GM10248 (cell line): Measurements from ENCODE around the gene VSTM2L.

Experiments
- CTCF ChIA-PET: fragments of 300-600 bp; sonication (Branson Sonifier 250); formaldehyde crosslinking; extraction: SDS; loops from one replicate; lab custom pipeline; 2021; ENCODE audit warnings: antibody characterized with exemption; lab: Yijun Ruan, JAX
- POLR2A ChIA-PET: fragments of 350-650 bp; sonication (Branson Sonifier 250); formaldehyde crosslinking; extraction: SDS; loops from one replicate; lab custom pipeline; 2020; ENCODE audit warnings: antibody characterized with exemption; lab: Yijun Ruan, JAX
- DNase-seq: peaks from one replicate; pipeline ENCODE4 v3.0.0; 2012; ENCODE audit errors: extremely low spot score
- TF ChIP-seq, protein P1 (sequence below): IDR thresholded peaks from 2 replicates; pipeline ENCODE4 v1.5.1; 2012; ENCODE audit warnings: mild to moderate bottlenecking, low read depth; ENCODE audit errors: extremely low read depth, missing control alignments, control extremely low read depth

The VSTM2L gene

DNA sequence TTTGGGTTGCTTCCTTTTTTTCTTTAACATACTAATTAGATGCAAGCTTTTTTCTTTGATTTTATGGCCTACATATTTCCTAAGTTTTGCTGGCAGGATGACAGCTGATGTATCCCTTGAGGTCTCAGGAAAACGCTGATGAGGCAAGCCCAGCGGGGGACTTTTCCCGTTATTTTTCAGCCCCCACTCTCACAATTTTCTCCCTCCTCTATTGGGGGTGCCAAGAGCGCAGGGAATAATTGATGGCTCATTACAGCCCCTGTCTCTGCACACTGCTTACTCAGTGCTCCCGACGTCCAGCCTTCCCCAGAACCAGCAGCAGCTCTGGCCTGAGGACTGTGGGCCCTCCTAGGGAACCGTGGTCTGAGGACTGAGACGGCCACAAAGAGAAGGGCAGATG is 38.6 kb upstream of the VSTM2L start:
- ChIA-PET CTCF (no interaction called here), POLR2A (no interaction called here)
- TF ChIP-seq, protein P1, sequence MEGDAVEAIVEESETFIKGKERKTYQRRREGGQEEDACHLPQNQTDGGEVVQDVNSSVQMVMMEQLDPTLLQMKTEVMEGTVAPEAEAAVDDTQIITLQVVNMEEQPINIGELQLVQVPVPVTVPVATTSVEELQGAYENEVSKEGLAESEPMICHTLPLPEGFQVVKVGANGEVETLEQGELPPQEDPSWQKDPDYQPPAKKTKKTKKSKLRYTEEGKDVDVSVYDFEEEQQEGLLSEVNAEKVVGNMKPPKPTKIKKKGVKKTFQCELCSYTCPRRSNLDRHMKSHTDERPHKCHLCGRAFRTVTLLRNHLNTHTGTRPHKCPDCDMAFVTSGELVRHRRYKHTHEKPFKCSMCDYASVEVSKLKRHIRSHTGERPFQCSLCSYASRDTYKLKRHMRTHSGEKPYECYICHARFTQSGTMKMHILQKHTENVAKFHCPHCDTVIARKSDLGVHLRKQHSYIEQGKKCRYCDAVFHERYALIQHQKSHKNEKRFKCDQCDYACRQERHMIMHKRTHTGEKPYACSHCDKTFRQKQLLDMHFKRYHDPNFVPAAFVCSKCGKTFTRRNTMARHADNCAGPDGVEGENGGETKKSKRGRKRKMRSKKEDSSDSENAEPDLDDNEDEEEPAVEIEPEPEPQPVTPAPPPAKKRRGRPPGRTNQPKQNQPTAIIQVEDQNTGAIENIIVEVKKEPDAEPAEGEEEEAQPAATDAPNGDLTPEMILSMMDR = no peak
- DNase-seq = no peak

DNA sequence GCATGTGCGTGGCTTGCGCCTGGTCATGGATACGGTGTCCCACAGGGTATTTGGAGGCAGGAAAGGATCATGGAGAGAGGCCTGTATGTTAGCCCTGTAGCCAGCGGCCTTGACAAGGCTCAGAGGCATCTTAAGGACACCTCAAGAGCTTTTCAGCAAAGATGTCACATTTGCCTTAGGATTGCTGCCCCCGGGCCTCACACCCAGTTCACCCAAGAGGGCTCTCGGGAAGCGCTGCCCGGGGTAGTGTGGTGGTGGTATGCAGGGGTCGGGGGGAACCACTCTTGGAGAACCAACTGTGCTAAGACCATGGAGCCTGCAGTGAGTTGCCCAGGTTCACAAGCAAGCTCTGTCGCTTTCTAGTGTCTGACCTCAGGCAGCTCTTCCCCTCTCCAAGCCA is 36.9 kb upstream of the VSTM2L start:
- no peak for DNase-seq
- ChIA-PET CTCF (no interaction called here), POLR2A (no interaction called here)
- TF ChIP-seq, protein P1 = no peak

DNA sequence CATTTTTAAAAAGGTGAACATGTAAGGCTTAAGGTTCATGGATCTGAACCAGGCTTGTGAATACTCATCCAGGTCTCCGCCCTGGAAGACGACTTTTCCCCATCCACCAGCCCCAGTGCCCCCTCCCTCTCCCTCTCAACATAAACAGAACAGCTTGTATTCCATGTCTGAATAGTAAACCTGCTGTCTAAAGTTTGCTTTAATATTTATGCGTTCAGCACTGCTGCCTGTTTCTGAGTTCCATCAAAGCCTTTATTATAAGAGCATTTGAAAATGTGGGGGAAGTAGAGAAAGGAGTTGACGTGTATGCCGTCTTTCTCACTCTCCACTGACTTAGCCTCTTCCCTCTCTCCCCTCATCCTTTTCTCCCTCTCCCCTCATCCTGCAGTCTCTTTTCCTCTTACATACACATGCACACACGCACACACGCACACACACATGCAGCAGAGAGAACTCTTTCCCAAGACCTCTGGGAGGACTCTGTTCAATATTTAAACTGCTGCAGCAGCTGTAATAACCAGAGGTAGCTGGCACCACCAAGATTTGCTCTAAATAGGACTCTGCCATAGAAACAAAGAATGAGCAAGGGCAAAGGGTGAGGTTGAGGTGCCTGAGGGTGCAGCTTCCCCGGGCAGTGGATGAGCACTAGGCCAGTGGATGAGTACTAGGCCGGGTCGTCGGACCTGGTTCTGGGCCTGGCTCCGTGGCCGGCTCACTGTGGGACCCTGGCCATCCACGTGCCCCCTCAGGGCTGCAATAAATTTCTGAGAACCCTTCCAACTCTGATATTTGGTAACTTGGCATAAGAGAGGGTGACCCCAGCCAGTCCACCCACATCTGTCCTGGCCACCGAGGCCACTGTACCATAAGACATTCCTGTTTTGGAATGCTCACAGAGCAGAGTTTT is 35.4 kb upstream of the VSTM2L start:
- no peak for DNase-seq
- ChIA-PET POLR2A (no interaction called here), CTCF (no interaction called here)
- TF ChIP-seq, protein P1 = no peak

DNA sequence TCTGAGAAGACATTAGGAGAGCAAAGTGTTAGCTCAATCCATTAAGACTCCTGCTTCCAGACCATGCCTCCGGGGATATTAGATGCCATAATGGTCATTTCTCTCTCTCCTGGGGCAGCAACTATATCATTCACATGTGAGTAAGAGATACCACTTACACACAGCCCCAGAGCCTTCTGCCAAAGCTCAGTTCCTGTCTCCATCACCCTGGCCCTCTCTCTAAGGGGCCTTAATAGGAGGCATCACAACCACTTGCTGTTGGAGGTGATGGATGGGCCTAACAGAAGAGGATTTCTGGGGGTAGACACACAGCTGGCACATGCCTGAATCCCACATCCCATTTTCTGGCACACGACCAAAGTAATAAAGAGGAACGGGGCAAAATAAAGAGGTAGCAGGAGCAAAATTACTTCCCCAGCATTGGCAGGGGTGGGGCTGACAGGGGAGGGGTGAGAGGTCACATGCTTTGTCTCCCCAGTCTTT is 34.0 kb upstream of the VSTM2L start:
- TF ChIP-seq, protein P1 = no peak
- ChIA-PET CTCF (no interaction called here), POLR2A (no interaction called here)
- DNase-seq = no peak

DNA sequence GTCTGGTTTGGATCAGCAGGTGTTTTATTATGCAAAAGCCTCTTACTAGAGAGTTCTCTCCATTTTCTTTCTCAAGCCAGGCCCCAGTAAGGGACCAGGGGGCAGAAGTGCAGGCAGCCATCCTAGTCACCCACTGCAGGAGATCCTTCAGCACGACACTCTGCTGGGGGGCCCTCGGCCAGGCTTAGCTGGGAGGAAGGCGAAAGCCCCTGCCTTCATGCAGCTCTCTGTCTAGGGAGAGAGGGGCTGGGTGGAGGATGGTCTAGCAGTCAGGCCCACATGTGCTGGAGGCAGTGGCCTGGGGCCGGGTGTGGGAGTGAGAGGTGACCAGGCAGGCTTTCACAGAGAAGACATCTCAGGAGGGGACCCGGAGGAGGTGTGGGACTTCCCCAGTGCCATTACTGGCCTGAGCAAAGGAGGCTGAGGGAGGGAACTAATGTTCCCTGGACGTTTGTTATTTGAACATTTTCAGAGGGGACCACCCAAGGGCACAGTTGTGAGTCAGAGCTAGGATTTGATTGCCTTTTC is 33.5 kb upstream of the VSTM2L start:
- ChIA-PET CTCF (no interaction called here), POLR2A (no interaction called here)
- peak; percentile 67 for DNase-seq
- TF ChIP-seq, protein P1 = no peak

DNA sequence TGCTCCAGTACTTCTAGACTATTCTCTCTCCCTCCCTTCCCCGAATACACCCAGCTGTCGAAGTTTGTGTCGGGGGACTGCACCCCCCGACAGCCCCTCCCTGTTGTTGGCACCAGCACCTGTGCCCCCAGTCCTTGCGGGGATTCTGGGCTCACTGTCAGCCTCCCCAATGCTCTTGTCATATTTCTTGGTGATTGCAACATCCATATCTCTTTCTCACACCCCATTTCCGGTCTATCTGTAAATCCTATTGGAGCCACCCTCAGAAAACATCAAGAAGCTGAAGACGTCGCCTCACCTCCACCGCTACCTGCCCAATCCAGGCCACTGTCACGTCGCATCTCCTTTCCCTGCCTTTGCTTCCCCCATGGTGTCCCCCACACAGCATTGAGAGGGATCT is 32.6 kb upstream of the VSTM2L start:
- ChIA-PET CTCF (no interaction called here), POLR2A (no interaction called here)
- DNase-seq = no peak
- TF ChIP-seq, protein P1 = no peak
